NB4 (cell line): ENCODE data around the gene CCNB1.
"Not testable (repeated sequence)": the region's sequence is repeated elsewhere in the genome, so short reads cannot be mapped to it uniquely, and the experiment has no call there.

Source experiments
- DNase-seq: peaks from one replicate; pipeline ENCODE4 v3.0.0; 2010; ENCODE audit warnings: low read depth
- H3K4me3 ChIP-seq: one replicate; pipeline ENCODE4 v1.5.1; 2011; ENCODE audit warnings: mild to moderate bottlenecking, low read depth, low read length, moderate library complexity
- MYC ChIP-seq: IDR thresholded peaks from 2 replicates; pipeline ENCODE4 v1.6.1; 2011; ENCODE audit warnings: low read depth, low read length
- POLR2A ChIP-seq: IDR thresholded peaks from 2 replicates; pipeline ENCODE4 v1.6.1; 2011; ENCODE audit warnings: mild to moderate bottlenecking; ENCODE audit not compliant: insufficient read length; ENCODE audit errors: extremely low read depth
- TF ChIP-seq, protein P1 (sequence below): IDR thresholded peaks from one replicate; pipeline ENCODE4 v1.5.1; 2012; ENCODE audit warnings: low read depth, low read length
- TF ChIP-seq, protein P2 (sequence below): IDR thresholded peaks from 2 replicates; pipeline ENCODE4 v1.6.1; 2011; ENCODE audit warnings: low read depth, low read length

CCNB1 gene

DNA sequence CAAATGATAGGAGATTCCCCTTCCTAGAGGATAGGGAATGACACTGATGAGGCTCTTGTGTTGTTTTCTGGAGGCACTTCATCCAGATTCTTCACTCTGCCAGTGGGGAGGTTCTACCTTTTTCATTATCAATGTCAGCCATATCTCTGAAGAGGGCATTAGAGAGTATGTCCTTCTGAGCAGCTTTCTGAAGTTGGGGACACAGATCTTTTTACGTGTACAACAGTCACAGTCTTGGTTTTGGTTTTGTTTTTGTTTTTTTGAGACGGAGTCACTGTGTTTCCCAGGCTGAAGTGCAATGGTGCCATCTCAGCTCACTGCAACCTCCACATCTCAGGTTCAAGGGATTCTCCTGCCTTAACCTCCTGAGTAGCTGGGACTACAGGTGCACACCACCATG is 45.1 kb downstream of the CCNB1 start:
- no peak for DNase-seq
- TF ChIP-seq, protein P1, sequence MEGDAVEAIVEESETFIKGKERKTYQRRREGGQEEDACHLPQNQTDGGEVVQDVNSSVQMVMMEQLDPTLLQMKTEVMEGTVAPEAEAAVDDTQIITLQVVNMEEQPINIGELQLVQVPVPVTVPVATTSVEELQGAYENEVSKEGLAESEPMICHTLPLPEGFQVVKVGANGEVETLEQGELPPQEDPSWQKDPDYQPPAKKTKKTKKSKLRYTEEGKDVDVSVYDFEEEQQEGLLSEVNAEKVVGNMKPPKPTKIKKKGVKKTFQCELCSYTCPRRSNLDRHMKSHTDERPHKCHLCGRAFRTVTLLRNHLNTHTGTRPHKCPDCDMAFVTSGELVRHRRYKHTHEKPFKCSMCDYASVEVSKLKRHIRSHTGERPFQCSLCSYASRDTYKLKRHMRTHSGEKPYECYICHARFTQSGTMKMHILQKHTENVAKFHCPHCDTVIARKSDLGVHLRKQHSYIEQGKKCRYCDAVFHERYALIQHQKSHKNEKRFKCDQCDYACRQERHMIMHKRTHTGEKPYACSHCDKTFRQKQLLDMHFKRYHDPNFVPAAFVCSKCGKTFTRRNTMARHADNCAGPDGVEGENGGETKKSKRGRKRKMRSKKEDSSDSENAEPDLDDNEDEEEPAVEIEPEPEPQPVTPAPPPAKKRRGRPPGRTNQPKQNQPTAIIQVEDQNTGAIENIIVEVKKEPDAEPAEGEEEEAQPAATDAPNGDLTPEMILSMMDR, result no peak
- TF ChIP-seq, protein P2, sequence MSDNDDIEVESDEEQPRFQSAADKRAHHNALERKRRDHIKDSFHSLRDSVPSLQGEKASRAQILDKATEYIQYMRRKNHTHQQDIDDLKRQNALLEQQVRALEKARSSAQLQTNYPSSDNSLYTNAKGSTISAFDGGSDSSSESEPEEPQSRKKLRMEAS, result no peak
- TF ChIP-seq MYC, result no peak
- TF ChIP-seq POLR2A, result no peak

DNA sequence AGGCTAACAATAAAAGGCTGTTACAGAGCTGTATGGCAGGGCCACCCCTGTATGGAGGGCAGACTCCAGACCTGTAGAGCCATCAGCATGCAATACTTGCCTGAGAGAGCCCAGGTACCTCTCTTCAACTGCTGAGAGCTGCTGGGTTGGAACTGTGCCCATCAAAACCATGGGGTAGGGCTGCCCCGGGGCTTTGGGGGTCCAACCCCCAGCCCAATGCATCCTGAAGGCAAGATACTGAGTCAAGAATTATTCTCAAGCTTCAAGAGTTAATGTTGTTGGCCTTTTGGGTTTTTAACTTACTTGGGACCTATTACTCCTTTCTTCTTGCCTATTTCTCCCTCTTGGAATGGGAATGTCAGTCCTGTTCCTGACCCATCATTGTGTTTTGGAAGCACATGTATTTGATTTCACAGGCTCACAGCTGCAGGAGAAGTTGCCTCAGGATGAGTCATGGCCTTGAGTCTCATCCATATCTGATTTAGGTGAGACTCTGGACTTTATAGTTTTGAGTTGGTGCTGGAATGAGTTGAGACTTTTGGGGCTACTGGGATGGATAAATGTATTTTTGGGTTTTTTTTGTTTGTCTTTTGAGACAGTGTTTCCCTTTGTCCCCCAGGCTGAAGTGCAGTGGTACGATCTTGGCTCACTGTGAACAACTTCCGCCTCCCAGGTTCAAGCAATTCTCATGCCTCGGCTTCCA is 46.7 kb downstream of the CCNB1 start:
- TF ChIP-seq, protein P1, result no peak
- TF ChIP-seq, protein P2, result no peak
- no peak for TF ChIP-seq POLR2A
- TF ChIP-seq MYC, result no peak
- no peak overlapping the region for H3K4me3 ChIP-seq
- DNase-seq, result no peak

More for the DNA sequence above, 45.1 kb downstream of the CCNB1 start:
- H3K4me3 ChIP-seq, result no peak overlapping the region

DNA sequence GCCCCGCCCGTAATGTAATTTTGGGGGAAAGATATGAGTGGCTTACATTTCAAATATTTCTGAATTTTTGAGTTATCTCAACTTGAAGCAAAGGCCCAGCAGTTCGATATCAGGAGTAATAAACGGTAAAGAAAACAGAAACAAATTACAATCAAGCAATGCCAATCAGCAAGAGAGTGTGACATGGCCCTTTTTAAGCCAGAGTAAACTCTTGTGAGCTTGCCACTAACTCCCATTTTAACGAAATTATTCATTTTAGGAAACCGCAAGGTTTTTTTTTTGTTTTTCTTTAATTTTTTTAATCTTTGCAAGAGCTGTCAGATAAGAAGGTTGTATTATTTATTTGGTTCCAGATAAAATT is 50.2 kb downstream of the CCNB1 start:
- peak overlapping the region; percentile 91 for H3K4me3 ChIP-seq
- DNase-seq, result peak; percentile 14
- no peak for TF ChIP-seq MYC
- TF ChIP-seq, protein P1, result no peak

DNA sequence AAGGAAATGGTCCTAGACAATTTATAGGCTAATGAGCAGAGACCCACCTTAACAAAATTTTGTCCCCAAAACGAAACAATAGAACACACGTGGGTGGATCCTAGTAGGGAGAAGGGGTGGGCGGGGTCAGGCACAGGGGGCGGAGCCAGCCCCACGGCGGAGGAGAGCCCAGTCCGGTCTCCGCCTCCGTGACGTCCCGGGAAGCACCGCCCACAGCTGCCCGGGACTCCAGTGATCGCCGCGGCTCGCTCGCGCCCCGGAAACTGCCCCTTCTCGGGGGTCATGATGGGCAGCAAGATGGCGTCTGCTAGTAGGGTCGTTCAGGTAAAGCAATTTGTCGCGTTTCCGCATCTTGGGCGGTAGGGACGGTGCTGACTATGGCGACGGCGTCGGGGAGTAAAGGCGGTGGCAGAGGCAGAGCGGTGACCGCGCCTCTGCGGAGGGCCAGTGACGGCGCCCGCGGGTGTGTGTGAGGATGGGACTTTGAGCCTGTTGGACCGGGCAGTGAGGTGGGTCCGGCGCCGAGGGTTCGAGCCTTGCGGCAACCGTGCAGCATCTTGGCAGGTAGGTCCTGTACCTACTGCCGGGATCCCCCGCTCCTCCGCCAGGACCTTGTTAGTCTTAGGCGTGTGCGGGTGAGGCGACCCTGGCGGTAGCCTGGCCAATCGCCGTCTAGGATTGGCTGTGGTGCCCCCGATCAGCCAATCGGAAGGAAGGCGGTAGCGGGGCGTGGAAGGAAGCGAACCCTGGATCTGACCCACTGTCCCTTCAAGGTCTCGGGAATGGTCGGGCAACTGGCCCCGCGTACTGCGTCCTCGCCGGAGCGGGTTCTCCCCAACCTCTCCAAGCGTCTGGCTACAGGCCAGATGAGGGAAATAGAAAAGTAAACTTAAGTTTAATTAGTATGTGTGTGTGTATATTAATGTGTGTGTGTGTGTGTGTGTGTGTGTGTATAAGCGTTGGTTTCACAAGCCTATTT is 50.9 kb downstream of the CCNB1 start:
- peak overlapping the region; percentile 91 for H3K4me3 ChIP-seq
- TF ChIP-seq, protein P1, result no peak
- TF ChIP-seq, protein P2, result peak; percentile 52; the same call in 1 of the 2 replicates
- TF ChIP-seq POLR2A, result peak; percentile 62
- DNase-seq, result peak; percentile 95

DNA sequence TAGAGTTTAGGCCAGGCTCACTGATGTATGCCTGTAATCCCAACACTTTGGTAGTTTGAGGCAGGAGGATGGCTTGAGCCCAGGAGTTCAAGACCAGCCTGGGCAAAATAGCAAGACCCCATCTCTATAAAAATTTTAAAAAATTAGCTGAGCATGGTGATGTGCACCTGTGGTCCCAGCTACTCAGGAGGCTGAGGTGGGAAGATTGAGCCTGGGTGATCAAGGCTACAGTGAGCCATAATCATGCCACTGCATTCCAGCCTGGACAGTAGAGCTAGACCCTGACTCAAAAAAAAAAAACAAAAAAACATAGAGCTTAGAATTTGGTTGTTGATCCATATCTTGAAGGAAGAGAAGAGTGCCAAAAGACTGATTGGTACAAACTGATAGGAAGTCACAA is 53.0 kb downstream of the CCNB1 start:
- no peak for DNase-seq
- no peak for TF ChIP-seq MYC
- TF ChIP-seq, protein P2, result no peak
- no peak for TF ChIP-seq POLR2A
- TF ChIP-seq, protein P1, result no peak
- H3K4me3 ChIP-seq, result no peak overlapping the region

DNA sequence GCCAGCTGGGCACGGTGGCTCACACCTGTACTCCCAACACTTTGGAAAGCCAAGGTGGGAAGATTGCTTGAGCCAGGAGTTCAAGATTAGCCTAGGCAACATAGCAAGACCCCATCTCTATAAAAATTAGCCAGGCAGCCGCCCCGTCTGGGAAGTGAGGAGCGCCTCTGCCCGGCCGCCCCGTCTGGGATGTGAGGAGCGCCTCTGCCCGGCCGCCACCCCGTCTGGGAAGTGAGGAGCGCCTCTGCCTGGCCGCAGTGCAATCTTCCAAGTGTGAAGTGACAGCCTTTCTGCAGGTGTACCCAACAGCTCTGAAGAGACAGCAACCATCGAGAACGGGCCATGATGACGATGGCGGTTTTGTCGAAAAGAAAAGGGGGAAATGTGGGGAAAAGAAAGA is 53.4 kb downstream of the CCNB1 start:
- not testable (repeated sequence) for H3K4me3 ChIP-seq, DNase-seq

DNA sequence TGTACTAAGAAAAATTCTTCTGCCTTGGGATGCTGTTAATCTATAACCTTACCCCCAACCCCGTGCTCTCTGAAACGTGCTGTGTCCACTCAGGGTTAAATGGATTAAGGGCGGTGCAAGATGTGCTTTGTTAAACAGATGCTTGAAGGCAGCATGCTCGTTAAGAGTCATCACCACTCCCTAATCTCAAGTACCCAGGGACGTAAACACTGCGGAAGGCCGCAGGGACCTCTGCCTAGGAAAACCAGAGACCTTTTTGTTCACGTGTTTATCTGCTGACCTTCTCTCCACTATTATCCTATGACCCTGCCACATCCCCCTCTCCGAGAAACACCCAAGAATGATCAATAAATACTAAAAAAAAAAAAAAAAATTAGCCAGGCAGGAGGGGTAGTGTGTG is 53.9 kb downstream of the CCNB1 start:
- H3K4me3 ChIP-seq, DNase-seq: not testable (repeated sequence)
